Measurements from ENCODE around the gene EID3.

- no peak for TF ChIP-seq CTCF (conservative IDR thresholded peaks at IDR 0.05; ENCODE audit: low read depth in 2 of 2)
- TF ChIP-seq CREB1 (CRISPR knock-in tag; IDR thresholded peaks at IDR 0.05; ENCODE audit: low read depth), result no peak
- TF ChIP-seq POLR2AphosphoS5 (IDR thresholded peaks at IDR 0.05; ENCODE audit: low read depth), result no peak
- TF ChIP-seq EZH2phosphoT487 (IDR thresholded peaks at IDR 0.05; ENCODE audit: unreplicated experiment), result no peak
- TF ChIP-seq JUNB (IDR thresholded peaks at IDR 0.05; ENCODE audit: unreplicated experiment), result no peak
- TF ChIP-seq EZH2 (IDR thresholded peaks at IDR 0.05; ENCODE audit: low read depth, unreplicated experiment), result no peak
- no peak for TF ChIP-seq ZNF331 (CRISPR knock-in tag; IDR thresholded peaks at IDR 0.05; ENCODE audit: low read depth)
- TF ChIP-seq REST (IDR thresholded peaks at IDR 0.05; ENCODE audit: unreplicated experiment), result no peak
Measured at GRCh38 chr12:104282109-104282508, 21.4 kb upstream of the EID3 start.

Measured in GM23338 (cell line).